Prostate gland (tissue), 2 donors: Measurements from ENCODE around the gene SLC25A2. TPM values are rescaled to one million over a fixed set of nuclear protein-coding genes. Genes with fewer than 3 reads are reported as not detected.

Source experiments
- DNase-seq: peaks from one replicate; pipeline ENCODE4 v3.0.0-alpha.2; 2019; ENCODE audit warnings: low spot score
- H3K27ac ChIP-seq, 2 donors: fragments of 200-600 bp; sonication (generic); 2 replicates each; pipeline ENCODE4 v1.5.1; 2017 to 2019
- H3K27me3 ChIP-seq: fragments of 200-600 bp; sonication (generic); replicated peaks from 2 replicates; pipeline ENCODE4 v1.5.1; 2019; ENCODE audit not compliant: insufficient read depth
- H3K36me3 ChIP-seq, 2 donors: fragments of 200-600 bp; sonication (generic); 1 replicate in 1 of 2; 2 replicates in 1 of 2; pipeline versions ENCODE4 v1.5.1 to v1.8.1; 2017 to 2019
- H3K4me1 ChIP-seq: fragments of 200-600 bp; sonication (generic); replicated peaks from 2 replicates; pipeline ENCODE4 v1.5.1; 2019
- H3K4me3 ChIP-seq, 2 donors: fragments of 200-600 bp; sonication (generic); 2 replicates each; pipeline ENCODE4 v1.5.1; 2017 to 2019
- H3K9me3 ChIP-seq: fragments of 200-600 bp; sonication (generic); 2 replicates; pipeline ENCODE4 v1.5.1; 2017
- POLR2A ChIP-seq: fragments of 450-650 bp; IDR thresholded peaks from one replicate; pipeline ENCODE4 v1.6.1; 2016; ENCODE audit warnings: antibody characterized with exemption, mild to moderate bottlenecking
- POLR2AphosphoS5 ChIP-seq: sonication (generic); formaldehyde crosslinking; IDR thresholded peaks from one replicate; pipeline ENCODE4 v1.6.1; 2017; ENCODE audit warnings: antibody characterized with exemption
- WGBS: methylation state at CpG from one replicate; pipeline ENCODE4 v1.1.5; 2018; 5-methylcytosine and 5-hydroxymethylcytosine counted together
- intact Hi-C: fragments of 100-400 bp; cut with DNase I; formaldehyde crosslinking; loops from one replicate; pipeline ENCODE4 v1.14.2; 2022
- total RNA-seq, 2 donors: library from RNA; depleted of rRNA; stranded (reverse); fragments of >200 nt; gene quantifications; one replicate each; pipeline ENCODE4 v1.1.0, GENCODE V29; 2016
- TF ChIP-seq, protein P1 (sequence below), 4 experiments: fragments of 200-600 bp in 2 of 4; fragments of 450-650 bp in 2 of 4; sonication (generic) in 2 of 4; IDR thresholded peaks; 1 replicate in 3 of 4; 2 replicates in 1 of 4; pipeline ENCODE4 v1.5.1; 2016 to 2019; ENCODE audit warnings: antibody characterized with exemption in 4 of 4, mild to moderate bottlenecking in 2 of 4, moderate library complexity in 2 of 4

SLC25A2 gene
- total RNA-seq, 2 donors from 2014 or later, result 0.23 to 4.4 TPM

DNA sequence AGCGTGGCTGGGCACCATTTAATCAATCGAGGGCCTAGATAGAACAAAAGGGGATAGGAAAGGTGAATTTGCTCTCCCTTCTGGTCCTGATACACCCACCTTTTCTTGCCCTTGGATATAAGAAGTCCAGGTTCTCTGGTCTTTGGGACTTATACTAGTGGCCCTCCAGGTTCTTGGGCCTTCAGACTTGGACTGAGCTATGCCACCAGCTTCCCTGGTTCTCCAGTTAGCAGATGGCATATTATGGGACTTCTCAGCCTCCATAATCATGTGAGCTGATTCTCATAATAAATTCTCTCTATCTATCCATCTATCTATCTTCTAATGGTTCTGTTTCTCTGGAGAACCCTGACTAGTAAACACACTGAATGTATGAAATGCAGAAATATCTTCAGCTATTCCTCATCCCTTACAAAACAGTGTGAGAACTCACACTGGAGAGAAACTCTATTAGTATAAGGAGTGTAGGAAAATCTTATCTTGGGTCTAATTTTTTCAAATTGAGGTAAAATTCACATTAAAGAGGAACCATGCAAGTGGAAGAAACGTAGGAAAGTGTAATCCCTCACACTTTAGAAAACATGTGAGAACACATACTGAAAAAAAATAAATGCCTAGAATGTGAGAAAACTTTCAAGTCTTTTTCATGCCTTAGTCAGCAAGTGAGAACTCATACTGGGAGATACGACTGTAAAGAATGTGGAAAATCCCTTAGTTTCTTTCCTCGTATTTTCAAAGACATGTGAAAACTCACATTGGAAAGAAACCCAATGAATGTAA is 43.2 kb downstream of the SLC25A2 start:
- Histone ChIP-seq H3K27me3 (no peaks in the 10 kb centered on the region), H3K4me3 (no peak overlapping the region), H3K9me3 (no peaks in the 10 kb centered on the region), H3K36me3 (no peaks in the 10 kb centered on the region), H3K4me1 (no peaks in the 10 kb centered on the region), H3K27ac (no peak overlapping the region)
- no peak for DNase-seq
- WGBS, result 72% methylated on average over 5 of the region's 5 CpGs
- no peak for TF ChIP-seq POLR2A
- TF ChIP-seq POLR2AphosphoS5, result no peak
- TF ChIP-seq, protein P1, sequence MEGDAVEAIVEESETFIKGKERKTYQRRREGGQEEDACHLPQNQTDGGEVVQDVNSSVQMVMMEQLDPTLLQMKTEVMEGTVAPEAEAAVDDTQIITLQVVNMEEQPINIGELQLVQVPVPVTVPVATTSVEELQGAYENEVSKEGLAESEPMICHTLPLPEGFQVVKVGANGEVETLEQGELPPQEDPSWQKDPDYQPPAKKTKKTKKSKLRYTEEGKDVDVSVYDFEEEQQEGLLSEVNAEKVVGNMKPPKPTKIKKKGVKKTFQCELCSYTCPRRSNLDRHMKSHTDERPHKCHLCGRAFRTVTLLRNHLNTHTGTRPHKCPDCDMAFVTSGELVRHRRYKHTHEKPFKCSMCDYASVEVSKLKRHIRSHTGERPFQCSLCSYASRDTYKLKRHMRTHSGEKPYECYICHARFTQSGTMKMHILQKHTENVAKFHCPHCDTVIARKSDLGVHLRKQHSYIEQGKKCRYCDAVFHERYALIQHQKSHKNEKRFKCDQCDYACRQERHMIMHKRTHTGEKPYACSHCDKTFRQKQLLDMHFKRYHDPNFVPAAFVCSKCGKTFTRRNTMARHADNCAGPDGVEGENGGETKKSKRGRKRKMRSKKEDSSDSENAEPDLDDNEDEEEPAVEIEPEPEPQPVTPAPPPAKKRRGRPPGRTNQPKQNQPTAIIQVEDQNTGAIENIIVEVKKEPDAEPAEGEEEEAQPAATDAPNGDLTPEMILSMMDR (IDR thresholded peaks at IDR 0.05), result no peak
- intact Hi-C loops, result no loop called here

DNA sequence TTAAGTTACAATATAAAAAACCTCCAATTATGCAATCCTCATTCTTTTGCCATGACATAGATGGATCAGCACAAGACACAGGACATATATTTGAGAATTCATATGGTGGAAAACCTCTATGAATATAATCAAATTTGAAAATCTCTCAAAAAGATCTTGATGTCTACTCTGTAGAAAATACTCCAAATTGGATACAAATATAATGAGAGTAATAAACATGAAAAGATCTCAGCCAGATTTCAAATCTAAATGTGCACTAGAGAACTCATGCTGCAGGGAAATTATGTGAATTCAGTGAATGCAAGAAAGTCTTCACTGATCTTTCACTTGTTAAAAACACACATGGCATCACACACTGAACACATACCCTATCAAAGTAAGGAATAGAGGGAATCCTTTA is 44.9 kb downstream of the SLC25A2 start:
- no peak overlapping the region for H3K4me3 ChIP-seq
- H3K9me3 ChIP-seq, result no peaks in the 10 kb centered on the region

DNA sequence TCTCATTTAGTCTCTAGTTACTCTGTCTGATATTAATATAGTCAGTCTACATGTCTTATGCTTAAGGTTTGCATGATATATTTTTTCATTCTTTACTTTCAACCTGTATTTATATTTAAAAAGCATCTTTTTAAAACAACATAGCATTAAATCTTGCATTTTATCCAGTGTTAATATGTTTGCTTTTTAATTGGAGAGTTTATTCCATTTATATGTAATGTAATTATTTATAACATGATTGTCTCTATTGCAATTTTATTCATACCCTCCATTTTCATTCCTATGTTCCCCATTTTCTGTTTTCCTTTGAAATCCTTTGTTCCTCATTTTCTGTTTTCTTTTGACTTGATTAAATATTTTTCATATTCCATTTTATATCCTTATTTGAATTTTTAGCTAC is 45.4 kb downstream of the SLC25A2 start:
- TF ChIP-seq POLR2A (no peak), POLR2AphosphoS5 (no peak)
- TF ChIP-seq, protein P1 (IDR thresholded peaks at IDR 0.05), result no peak
- no peak for DNase-seq
- no peaks in the 10 kb centered on the region for H3K4me1 ChIP-seq
- H3K27me3 ChIP-seq, result no peaks in the 10 kb centered on the region
- no peak overlapping the region for H3K27ac ChIP-seq
- H3K4me3 ChIP-seq, result no peak overlapping the region
- intact Hi-C loops, result no loop called here
- H3K36me3 ChIP-seq, result no peaks in the 10 kb centered on the region
- no peaks in the 10 kb centered on the region for H3K9me3 ChIP-seq

More for the DNA sequence above, 44.9 kb downstream of the SLC25A2 start:
- Histone ChIP-seq H3K27me3 (no peaks in the 10 kb centered on the region), H3K36me3 (no peaks in the 10 kb centered on the region), H3K27ac (no peak overlapping the region), H3K4me1 (no peaks in the 10 kb centered on the region)
- TF ChIP-seq POLR2A (no peak), POLR2AphosphoS5 (no peak)
- TF ChIP-seq, protein P1 (IDR thresholded peaks at IDR 0.05), result no peak
- intact Hi-C loops, result no loop called here
- DNase-seq, result no peak

Other genes with a start within 250 kb of the SLC25A2 start
- 10 to 100 TPM; 12.6 to 23.0 TPM for gene PCDHB2, start 209.4 kb downstream of the SLC25A2 start, total RNA-seq
- gene PCDHB3, start 203.6 kb downstream of the SLC25A2 start, total RNA-seq, result 1 to 10 TPM; 2.5 to 6.5 TPM
- 1 to 10 TPM; 1.4 to 1.7 TPM for gene PCDHB4, start 182.2 kb downstream of the SLC25A2 start, total RNA-seq
- gene PCDHB5, start 168.8 kb downstream of the SLC25A2 start, total RNA-seq, result 10 to 100 TPM in 1 of 2 donors, 1 to 10 TPM in 1; 5.3 to 11.3 TPM
- 1 to 10 TPM in 1 of 2 donors, under 1 TPM in 1; 0.87 to 2.6 TPM for gene PCDHB6, start 154.0 kb downstream of the SLC25A2 start, total RNA-seq
- 1 to 10 TPM; 1.2 to 1.9 TPM for gene PCDHB7, start 131.4 kb downstream of the SLC25A2 start, total RNA-seq
- gene PCDHB8, start 126.3 kb downstream of the SLC25A2 start, total RNA-seq, result 1 to 10 TPM in 1 of 2 donors, under 1 TPM in 1; 0.23 to 2.6 TPM
- 1 to 10 TPM in 1 of 2 donors, under 1 TPM in 1; 0.18 to 4.4 TPM for gene PCDHB16, start 121.7 kb downstream of the SLC25A2 start, total RNA-seq
- 1 to 10 TPM; 1.0 to 4.2 TPM for gene PCDHB9, start 116.9 kb downstream of the SLC25A2 start, total RNA-seq
- gene PCDHB10, start 111.7 kb downstream of the SLC25A2 start, total RNA-seq, result 1 to 10 TPM in 1 of 2 donors, under 1 TPM in 1; 0.96 to 3.5 TPM
- 1 to 10 TPM in 1 of 2 donors, under 1 TPM in 1; 0.41 to 2.6 TPM for gene PCDHB11, start 104.4 kb downstream of the SLC25A2 start, total RNA-seq
- gene PCDHB12, start 95.3 kb downstream of the SLC25A2 start, total RNA-seq, result 1 to 10 TPM in 1 of 2 donors, under 1 TPM in 1; 0.32 to 4.3 TPM
- gene PCDHB13, start 90.1 kb downstream of the SLC25A2 start, total RNA-seq, result 1 to 10 TPM; 4.0 to 6.5 TPM
- 1 to 10 TPM; 4.6 to 6.7 TPM for gene PCDHB14, start 80.7 kb downstream of the SLC25A2 start, total RNA-seq
- 10 to 100 TPM in 1 of 2 donors, under 1 TPM in 1; 0.82 to 12.4 TPM for gene PCDHB15, start 58.7 kb downstream of the SLC25A2 start, total RNA-seq
- 10 to 100 TPM; 59.3 to 85.9 TPM for gene TAF7, start 16.7 kb upstream of the SLC25A2 start, total RNA-seq
- 1 to 10 TPM in 1 of 2 donors, under 1 TPM in 1; 0.64 to 4.8 TPM for gene PCDHGA1, start 26.5 kb upstream of the SLC25A2 start, total RNA-seq
- 10 to 100 TPM in 1 of 2 donors, 1 to 10 TPM in 1; 2.4 to 19.7 TPM for gene PCDHGA2, start 34.7 kb upstream of the SLC25A2 start, total RNA-seq
- gene PCDHGA3, start 39.8 kb upstream of the SLC25A2 start, total RNA-seq, result 10 to 100 TPM in 1 of 2 donors, 1 to 10 TPM in 1; 1.3 to 18.2 TPM
- 1 to 10 TPM; 3.9 to 6.5 TPM for gene PCDHGB1, start 46.0 kb upstream of the SLC25A2 start, total RNA-seq
- gene PCDHGA4, start 51.0 kb upstream of the SLC25A2 start, total RNA-seq, result 10 to 100 TPM in 1 of 2 donors, 1 to 10 TPM in 1; 2.5 to 10.5 TPM
- gene PCDHGB2, start 55.9 kb upstream of the SLC25A2 start, total RNA-seq, result 10 to 100 TPM in 1 of 2 donors, 1 to 10 TPM in 1; 5.3 to 10.5 TPM
- gene PCDHGA5, start 60.1 kb upstream of the SLC25A2 start, total RNA-seq, result 1 to 10 TPM; 4.1 to 4.8 TPM
- gene PCDHGB3, start 66.2 kb upstream of the SLC25A2 start, total RNA-seq, result 1 to 10 TPM; 3.1 to 7.7 TPM
- 1 to 10 TPM; 2.0 to 8.4 TPM for gene PCDHGA6, start 69.8 kb upstream of the SLC25A2 start, total RNA-seq
- 1 to 10 TPM; 4.1 to 8.2 TPM for gene PCDHGA7, start 78.7 kb upstream of the SLC25A2 start, total RNA-seq
- gene PCDHGB4, start 83.6 kb upstream of the SLC25A2 start, total RNA-seq, result 1 to 10 TPM; 6.7 to 9.9 TPM
- 1 to 10 TPM; 1.1 to 4.2 TPM for gene PCDHGA8, start 88.6 kb upstream of the SLC25A2 start, total RNA-seq
- gene PCDHGB5, start 93.9 kb upstream of the SLC25A2 start, total RNA-seq, result 10 to 100 TPM in 1 of 2 donors, 1 to 10 TPM in 1; 7.9 to 24.5 TPM
- 1 to 10 TPM; 3.9 to 7.7 TPM for gene PCDHGA9, start 98.7 kb upstream of the SLC25A2 start, total RNA-seq
- gene PCDHGB6, start 104.0 kb upstream of the SLC25A2 start, total RNA-seq, result 10 to 100 TPM in 1 of 2 donors, 1 to 10 TPM in 1; 5.2 to 11.0 TPM
- 10 to 100 TPM in 1 of 2 donors, 1 to 10 TPM in 1; 6.7 to 11.1 TPM for gene PCDHGA10, start 108.9 kb upstream of the SLC25A2 start, total RNA-seq
- gene PCDHGB7, start 113.6 kb upstream of the SLC25A2 start, total RNA-seq, result 10 to 100 TPM in 1 of 2 donors, 1 to 10 TPM in 1; 7.0 to 14.6 TPM
- 1 to 10 TPM; 2.9 to 3.4 TPM for gene PCDHGA11, start 117.0 kb upstream of the SLC25A2 start, total RNA-seq
- 1 to 10 TPM; 3.8 to 6.8 TPM for gene PCDHGA12, start 126.5 kb upstream of the SLC25A2 start, total RNA-seq
- 10 to 100 TPM; 27.6 to 55.3 TPM for gene PCDHGC3, start 171.9 kb upstream of the SLC25A2 start, total RNA-seq
- 1 to 10 TPM; 3.8 to 4.1 TPM for gene PCDHGC4, start 181.0 kb upstream of the SLC25A2 start, total RNA-seq
- 1 to 10 TPM in 1 of 2 donors, under 1 TPM in 1; 0.96 to 2.7 TPM for gene PCDHGC5, start 185.0 kb upstream of the SLC25A2 start, total RNA-seq